ENCODE measurements around the gene DCAF8L1. TPM values are rescaled to one million over a fixed set of nuclear protein-coding genes. Genes with fewer than 3 reads are reported as not detected.
"Not testable (repeated sequence)": the region's sequence is repeated elsewhere in the genome, so short reads cannot be mapped to it uniquely, and the experiment has no call there.

The DCAF8L1 gene
- not detected for total RNA-seq

- Mint-ChIP-seq H3K36me3 (no peaks in the 10 kb centered on the region), H3K9me3 (no peaks in the 10 kb centered on the region), H3K4me3 (no peak within 1 kb of the TSS), H3K4me1 (no peaks in the 10 kb centered on the region), H3K27me3 (no peaks in the 10 kb centered on the region), H3K27ac (no peak within 1 kb of the TSS)
- DNase-seq: no peak
Measured at GRCh38 chrX:27981349-27981748, at the start of gene DCAF8L1. DCAF8L1 (minus strand) TSS chrX:27981449; CDS start chrX:27981334, 115 bp downstream.

GRCh38 chrX:28022371-28022770 lies 41.1 kb upstream of the DCAF8L1 start:
- H3K27ac Mint-ChIP-seq: no peak overlapping the region
- no peaks in the 10 kb centered on the region for H3K36me3 Mint-ChIP-seq
- no peak overlapping the region for H3K4me3 Mint-ChIP-seq
- H3K4me1 Mint-ChIP-seq: no peaks in the 10 kb centered on the region
- DNase-seq: no peak
- no peaks in the 10 kb centered on the region for H3K27me3 Mint-ChIP-seq
- peaks cover 4% of the 10 kb centered on the region for H3K9me3 Mint-ChIP-seq

DNA sequence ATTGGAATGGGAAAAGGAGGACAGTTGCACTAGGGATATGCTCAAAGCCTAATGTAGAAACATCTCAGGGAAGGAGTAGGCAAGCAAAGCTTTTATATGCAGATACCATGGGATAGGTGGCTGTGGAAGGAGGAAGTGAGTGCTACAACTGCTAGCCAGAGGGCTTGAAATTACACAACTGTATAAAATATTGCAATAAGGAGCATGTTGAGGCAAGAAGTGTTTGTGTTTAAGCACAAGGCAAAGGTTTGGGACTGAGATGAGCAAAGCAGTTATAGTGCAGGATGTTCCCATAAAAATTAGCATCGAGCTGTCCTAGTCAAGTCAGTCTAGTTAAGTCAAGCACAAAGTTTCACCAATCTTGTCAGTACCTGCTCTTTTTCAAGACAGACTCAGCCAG lies 35.6 kb upstream of the DCAF8L1 start:
- Mint-ChIP-seq H3K4me1 (no peaks in the 10 kb centered on the region), H3K27ac (no peak overlapping the region), H3K4me3 (no peak overlapping the region), H3K9me3 (no peaks in the 10 kb centered on the region), H3K36me3 (no peaks in the 10 kb centered on the region), H3K27me3 (no peaks in the 10 kb centered on the region)
- no peak for DNase-seq

DNA sequence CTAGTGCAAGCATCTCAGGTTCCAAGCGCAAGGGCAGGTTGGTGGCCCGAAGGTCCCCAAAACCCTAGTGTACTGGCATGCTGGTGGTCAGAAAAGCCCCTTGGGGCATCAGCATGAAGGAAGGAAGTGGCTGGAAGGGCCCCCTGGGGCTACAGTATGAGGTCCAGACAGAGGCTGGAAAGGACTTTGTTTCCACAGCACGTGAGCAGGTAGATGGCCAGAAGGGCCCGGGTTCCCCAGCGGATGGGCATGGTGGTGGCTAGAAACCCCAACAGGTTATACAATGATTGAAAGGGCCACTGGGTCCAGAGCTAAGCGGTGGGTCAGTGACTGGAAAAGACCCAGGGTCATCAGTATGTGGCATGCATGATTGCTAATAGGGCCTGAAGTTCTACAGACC lies 34.7 kb upstream of the DCAF8L1 start:
- no peak overlapping the region for H3K4me3 Mint-ChIP-seq
- H3K27ac Mint-ChIP-seq: no peak overlapping the region
- no peaks in the 10 kb centered on the region for H3K9me3 Mint-ChIP-seq
- no peaks in the 10 kb centered on the region for H3K4me1 Mint-ChIP-seq
- H3K36me3 Mint-ChIP-seq: no peaks in the 10 kb centered on the region
- DNase-seq: no peak
- H3K27me3 Mint-ChIP-seq: no peaks in the 10 kb centered on the region

DNA sequence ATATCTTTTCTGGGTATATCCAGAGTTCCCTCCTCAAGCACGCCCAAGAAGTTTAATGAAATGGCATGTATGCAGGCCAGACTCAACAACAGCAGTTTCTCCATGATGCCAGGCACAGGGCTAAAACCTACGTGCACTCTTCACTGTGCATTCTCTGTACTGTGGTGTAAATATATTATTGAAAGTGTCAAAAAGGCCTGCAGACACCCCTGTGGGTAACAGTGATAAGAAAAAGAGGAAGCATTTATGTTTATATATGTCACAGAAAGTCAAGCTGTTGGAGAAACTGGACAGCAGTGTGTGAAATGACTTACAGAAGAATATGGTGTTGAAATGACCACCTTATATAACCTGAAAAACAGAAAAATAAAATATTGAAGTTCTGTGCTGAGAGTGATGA lies 29.6 kb upstream of the DCAF8L1 start:
- Mint-ChIP-seq H3K27me3 (no peaks in the 10 kb centered on the region), H3K27ac (no peak overlapping the region), H3K4me3 (no peak overlapping the region), H3K9me3 (no peaks in the 10 kb centered on the region), H3K36me3 (no peaks in the 10 kb centered on the region), H3K4me1 (no peaks in the 10 kb centered on the region)
- DNase-seq: no peak

- peaks cover 1% of the 10 kb centered on the region for H3K9me3 Mint-ChIP-seq
- H3K4me3 Mint-ChIP-seq: no peak overlapping the region
- no peaks in the 10 kb centered on the region for H3K4me1 Mint-ChIP-seq
- no peaks in the 10 kb centered on the region for H3K36me3 Mint-ChIP-seq
- no peak overlapping the region for H3K27ac Mint-ChIP-seq
- no peak for DNase-seq
- H3K27me3 Mint-ChIP-seq: no peaks in the 10 kb centered on the region
Measured at GRCh38 chrX:27998666-27999065, 17.4 kb upstream of the DCAF8L1 start.

DNA sequence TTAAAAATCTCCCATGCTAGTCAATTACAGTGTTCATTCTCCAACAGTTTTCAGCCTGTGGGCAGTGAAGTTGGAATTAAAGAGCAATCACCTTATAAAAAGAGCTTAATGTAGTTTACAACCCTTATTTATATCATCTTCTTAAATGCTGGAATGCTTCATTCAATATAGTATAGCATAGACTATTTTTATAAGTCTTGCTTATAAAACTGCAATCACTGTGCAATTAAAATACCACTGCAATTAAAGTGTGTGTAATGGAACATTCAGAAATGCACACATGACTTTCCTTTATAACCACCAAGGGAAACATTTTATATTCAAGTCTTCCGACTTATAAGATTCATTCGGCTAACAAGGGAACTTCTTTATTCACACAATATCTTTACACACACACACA lies 16.4 kb upstream of the DCAF8L1 start:
- peaks cover 1% of the 10 kb centered on the region for H3K9me3 Mint-ChIP-seq
- no peak overlapping the region for H3K4me3 Mint-ChIP-seq
- DNase-seq: no peak
- no peaks in the 10 kb centered on the region for H3K4me1 Mint-ChIP-seq
- H3K27ac Mint-ChIP-seq: no peak overlapping the region
- H3K36me3 Mint-ChIP-seq: no peaks in the 10 kb centered on the region
- H3K27me3 Mint-ChIP-seq: no peaks in the 10 kb centered on the region

DNA sequence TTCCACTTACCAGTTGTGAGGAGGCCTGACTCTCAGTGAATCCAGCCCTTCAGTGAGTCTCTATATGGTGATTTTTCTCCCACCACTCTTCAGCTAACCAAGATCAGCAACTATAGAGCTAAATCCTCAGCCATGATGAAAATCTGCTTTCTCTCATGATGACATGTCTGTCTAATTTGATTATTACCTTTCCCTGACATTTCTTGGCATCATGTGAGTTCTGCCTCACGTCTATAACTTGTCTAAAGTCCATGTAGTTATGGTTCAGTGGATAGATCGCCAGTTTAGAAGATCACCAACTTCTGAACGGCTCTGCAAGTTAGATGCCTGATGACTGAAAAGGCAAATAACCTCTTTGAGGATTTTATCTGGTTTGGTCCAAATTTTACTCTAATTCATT lies 14.9 kb upstream of the DCAF8L1 start:
- Mint-ChIP-seq H3K4me1 (no peaks in the 10 kb centered on the region), H3K36me3 (no peaks in the 10 kb centered on the region), H3K27ac (no peak overlapping the region), H3K4me3 (no peak overlapping the region), H3K27me3 (no peaks in the 10 kb centered on the region), H3K9me3 (peaks cover 1% of the 10 kb centered on the region)
- no peak for DNase-seq

DNA sequence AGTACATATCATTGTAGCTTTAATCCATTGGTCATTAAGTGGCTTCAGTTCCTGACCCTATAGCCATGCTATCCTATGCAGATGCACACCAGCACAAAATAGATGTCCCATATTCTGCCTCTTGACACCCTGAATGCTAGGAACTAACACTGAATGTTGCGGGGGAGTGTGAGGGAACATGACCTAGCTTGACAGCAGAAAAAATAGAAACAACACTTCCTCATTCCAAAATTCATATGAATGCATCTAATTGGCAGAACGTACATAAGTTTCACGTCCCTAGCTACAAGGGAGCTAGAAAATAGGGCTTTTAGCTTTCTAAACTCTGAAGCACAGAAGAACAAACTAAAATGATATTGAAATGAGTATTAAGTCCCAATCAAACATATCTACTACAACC lies 14.4 kb upstream of the DCAF8L1 start:
- Mint-ChIP-seq H3K27ac (no peak overlapping the region), H3K9me3 (peaks cover 1% of the 10 kb centered on the region), H3K36me3 (no peaks in the 10 kb centered on the region), H3K27me3 (no peaks in the 10 kb centered on the region), H3K4me3 (no peak overlapping the region), H3K4me1 (no peaks in the 10 kb centered on the region)
- DNase-seq: no peak

DNA sequence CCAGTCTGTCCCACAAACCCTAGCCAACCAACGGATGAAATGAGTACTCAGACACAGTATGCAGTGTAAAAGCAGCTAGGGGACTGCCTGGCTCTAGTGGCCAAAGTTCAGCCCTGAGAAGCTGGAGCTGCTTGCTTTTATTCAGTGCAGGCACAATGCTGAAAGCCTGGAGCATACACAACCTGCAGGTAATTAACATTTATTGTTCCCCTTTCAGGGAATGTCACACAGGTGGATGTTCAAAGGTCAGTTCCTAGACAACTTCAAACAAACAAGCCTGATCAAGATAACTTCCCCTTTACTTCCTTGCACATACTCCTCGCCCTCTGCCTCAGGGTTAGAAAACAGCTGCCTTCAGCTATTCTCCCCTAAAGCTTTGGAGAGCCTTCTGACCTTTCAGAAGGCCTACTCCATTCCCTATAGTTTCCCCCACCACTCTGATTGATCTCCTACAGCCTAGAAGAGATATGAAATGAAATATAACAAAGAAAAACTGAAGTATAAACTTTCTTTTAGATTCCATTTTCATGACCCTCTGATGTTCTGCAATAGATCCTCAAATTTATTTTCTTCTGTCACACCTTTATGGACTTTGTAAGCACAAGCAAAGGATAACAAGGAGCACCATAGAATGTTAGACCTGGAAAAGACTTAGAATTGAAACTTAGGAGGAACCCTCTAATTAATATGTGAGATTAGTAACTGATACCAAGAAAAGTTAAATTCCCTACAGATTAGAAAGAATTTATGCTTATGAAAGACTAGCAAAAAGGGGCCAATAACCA lies 6.8 kb upstream of the DCAF8L1 start:
- no peak overlapping the region for H3K4me3 Mint-ChIP-seq
- no peaks in the 10 kb centered on the region for H3K4me1 Mint-ChIP-seq
- DNase-seq: no peak
- H3K9me3 Mint-ChIP-seq: no peaks in the 10 kb centered on the region
- H3K36me3 Mint-ChIP-seq: no peaks in the 10 kb centered on the region
- no peaks in the 10 kb centered on the region for H3K27me3 Mint-ChIP-seq
- no peak overlapping the region for H3K27ac Mint-ChIP-seq

GRCh38 chrX:27976934-27977333 lies 4.3 kb downstream of the DCAF8L1 start:
- H3K36me3 Mint-ChIP-seq, H3K27me3 Mint-ChIP-seq, H3K9me3 Mint-ChIP-seq, H3K4me3 Mint-ChIP-seq, DNase-seq, H3K4me1 Mint-ChIP-seq, H3K27ac Mint-ChIP-seq: not testable (repeated sequence)

DNA sequence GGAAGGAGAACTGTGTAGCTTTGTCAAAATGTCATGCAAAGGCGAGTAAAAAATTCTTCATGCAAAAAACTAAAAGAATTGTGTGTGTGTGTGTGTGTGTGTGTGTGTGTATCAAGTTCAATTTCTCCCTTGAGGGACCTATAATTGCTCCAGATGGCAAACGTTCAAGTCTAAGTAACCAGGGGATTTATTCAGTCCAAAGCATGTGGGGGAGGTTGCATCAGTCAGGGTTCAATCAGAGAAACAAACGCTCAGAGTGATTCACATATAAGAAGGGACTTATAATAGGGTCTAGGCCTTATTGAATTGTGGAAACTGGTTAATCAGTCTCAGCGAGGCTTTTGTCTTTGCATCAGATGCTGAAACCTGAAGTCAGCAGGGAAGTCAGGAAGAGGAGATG lies 5.0 kb downstream of the DCAF8L1 start:
- H3K36me3 Mint-ChIP-seq: no peaks in the 10 kb centered on the region
- no peak overlapping the region for H3K4me3 Mint-ChIP-seq
- no peaks in the 10 kb centered on the region for H3K27me3 Mint-ChIP-seq
- H3K27ac Mint-ChIP-seq: no peak overlapping the region
- H3K4me1 Mint-ChIP-seq: no peaks in the 10 kb centered on the region
- peaks cover 3% of the 10 kb centered on the region for H3K9me3 Mint-ChIP-seq
- no peak for DNase-seq

- no peak overlapping the region for H3K27ac Mint-ChIP-seq
- DNase-seq: no peak
- no peaks in the 10 kb centered on the region for H3K4me1 Mint-ChIP-seq
- no peaks in the 10 kb centered on the region for H3K36me3 Mint-ChIP-seq
- H3K9me3 Mint-ChIP-seq: peaks cover 1% of the 10 kb centered on the region
- H3K4me3 Mint-ChIP-seq: no peak overlapping the region
- H3K27me3 Mint-ChIP-seq: no peaks in the 10 kb centered on the region
Measured at GRCh38 chrX:27968878-27969277, 12.4 kb downstream of the DCAF8L1 start.

DNA sequence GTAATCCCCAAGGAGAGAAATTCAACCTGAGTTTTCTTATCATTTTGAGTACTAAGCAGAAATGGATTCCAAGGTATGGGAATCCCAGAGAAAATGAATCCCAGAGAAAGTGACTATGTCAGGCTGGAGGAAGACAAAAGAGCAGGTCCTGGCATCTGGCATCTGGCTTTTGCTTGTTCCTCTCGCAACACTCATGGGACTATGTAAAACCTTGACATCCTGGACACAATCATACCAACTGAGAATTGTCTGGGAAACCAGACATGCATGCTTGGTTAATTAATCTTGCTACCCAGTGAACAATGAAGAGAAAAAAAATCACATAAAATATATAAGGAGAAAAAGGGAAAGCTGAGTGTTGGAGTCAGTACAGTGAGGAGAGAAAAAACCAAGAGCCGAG lies 12.9 kb downstream of the DCAF8L1 start:
- Mint-ChIP-seq H3K27me3 (no peaks in the 10 kb centered on the region), H3K36me3 (no peaks in the 10 kb centered on the region), H3K9me3 (no peaks in the 10 kb centered on the region), H3K4me1 (no peaks in the 10 kb centered on the region), H3K27ac (no peak overlapping the region), H3K4me3 (no peak overlapping the region)
- no peak for DNase-seq

DNA sequence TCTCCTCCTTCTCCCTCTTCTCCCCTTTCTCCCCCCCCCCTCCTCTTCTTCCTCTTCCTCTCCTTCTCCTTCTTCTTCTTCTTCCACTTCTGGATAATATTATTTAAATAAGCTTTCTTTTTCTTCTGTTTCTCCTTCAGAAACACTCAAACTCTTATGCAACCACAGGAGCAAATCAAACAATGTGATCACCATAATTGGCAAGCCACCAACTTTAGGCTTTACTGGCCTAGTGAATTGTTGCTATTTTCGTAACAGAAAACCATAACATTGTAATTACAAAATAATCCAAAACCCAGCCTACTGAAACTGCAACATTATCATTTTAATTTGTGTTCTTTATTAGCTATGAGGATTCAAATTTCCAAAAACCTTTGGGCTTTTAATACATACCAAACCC lies 14.3 kb downstream of the DCAF8L1 start:
- H3K4me3 Mint-ChIP-seq: no peak overlapping the region
- no peak overlapping the region for H3K27ac Mint-ChIP-seq
- no peaks in the 10 kb centered on the region for H3K4me1 Mint-ChIP-seq
- no peaks in the 10 kb centered on the region for H3K9me3 Mint-ChIP-seq
- DNase-seq: no peak
- H3K36me3 Mint-ChIP-seq: no peaks in the 10 kb centered on the region
- H3K27me3 Mint-ChIP-seq: no peaks in the 10 kb centered on the region

- H3K27me3 Mint-ChIP-seq: no peaks in the 10 kb centered on the region
- DNase-seq: no peak
- no peak overlapping the region for H3K27ac Mint-ChIP-seq
- no peak overlapping the region for H3K4me3 Mint-ChIP-seq
- H3K4me1 Mint-ChIP-seq: no peaks in the 10 kb centered on the region
- no peaks in the 10 kb centered on the region for H3K9me3 Mint-ChIP-seq
- no peaks in the 10 kb centered on the region for H3K36me3 Mint-ChIP-seq
Measured at GRCh38 chrX:27966492-27966891, 14.8 kb downstream of the DCAF8L1 start.

Measured in activated naive CD8-positive, alpha-beta T cell treated with anti-CD3 and anti-CD28 coated beads for 36 hours (primary cell).